ENCODE results near the gene HPGDS. TPM values are rescaled to one million over a fixed set of nuclear protein-coding genes. Genes with fewer than 3 reads are reported as not detected.

Gene HPGDS
- total RNA-seq, 2 donors from 2014 or later = not detected

- DNase-seq = no peak
- no peaks in the 10 kb centered on the region for H3K27me3 Mint-ChIP-seq (ENCODE audit: insufficient read depth)
- no peaks in the 10 kb centered on the region for H3K36me3 Mint-ChIP-seq (ENCODE audit: low read depth)
- no peak overlapping the region for H3K9ac ChIP-seq (ENCODE audit: extremely low read depth, low read length, poor library complexity, severe bottlenecking)
- no peak overlapping the region for H3K4me3 Mint-ChIP-seq
- peaks cover 15% of the 10 kb centered on the region for H3K4me1 Mint-ChIP-seq
- peaks cover 5% of the 10 kb centered on the region for H3K4me1 ChIP-seq (ENCODE audit: control insufficient read depth, insufficient read depth, low read length)
- no peak for TF ChIP-seq CTCF (conservative IDR thresholded peaks at IDR 0.05)
- no peak overlapping the region for H3K4me3 ChIP-seq (ENCODE audit: low read length)
- no peaks in the 10 kb centered on the region for H3K9me3 Mint-ChIP-seq
- no peak overlapping the region for H3K27ac Mint-ChIP-seq
- H3K27ac ChIP-seq (ENCODE audit: low read depth, low read length) = no peak overlapping the region
- H3K9me3 ChIP-seq (ENCODE audit: control insufficient read depth, low read length) = no peaks in the 10 kb centered on the region
- 80 to 87% methylated on average over 1 to 4 of the region's 4 CpGs for WGBS, 2 experiments (ENCODE audit: insufficient coverage in 1 of 2, insufficient read length in 1 of 2)
- no peaks in the 10 kb centered on the region for H3K36me3 ChIP-seq (ENCODE audit: control insufficient read depth, insufficient read depth, low read length)
- no peaks in the 10 kb centered on the region for H3K27me3 ChIP-seq (ENCODE audit: control insufficient read depth, insufficient read depth, low read length, poor library complexity, severe bottlenecking)
Observed at GRCh38 chr4:94345266-94345665, 2.6 kb upstream of the HPGDS start.

- Mint-ChIP-seq H3K36me3 (ENCODE audit: low read depth) (no peaks in the 10 kb centered on the region), H3K27me3 (ENCODE audit: insufficient read depth) (no peaks in the 10 kb centered on the region), H3K9me3 (no peaks in the 10 kb centered on the region), H3K27ac (no peak overlapping the region), H3K4me3 (no peak overlapping the region), H3K4me1 (peaks cover 15% of the 10 kb centered on the region)
- TF ChIP-seq CTCF (conservative IDR thresholded peaks at IDR 0.05) = no peak
- H3K4me3 ChIP-seq (ENCODE audit: low read length) = no peak overlapping the region
- no peak overlapping the region for H3K27ac ChIP-seq (ENCODE audit: low read depth, low read length)
- no peaks in the 10 kb centered on the region for H3K36me3 ChIP-seq (ENCODE audit: control insufficient read depth, insufficient read depth, low read length)
- H3K27me3 ChIP-seq (ENCODE audit: control insufficient read depth, insufficient read depth, low read length, poor library complexity, severe bottlenecking) = no peaks in the 10 kb centered on the region
- no peak overlapping the region for H3K9ac ChIP-seq (ENCODE audit: extremely low read depth, low read length, poor library complexity, severe bottlenecking)
- peaks cover 5% of the 10 kb centered on the region for H3K4me1 ChIP-seq (ENCODE audit: control insufficient read depth, insufficient read depth, low read length)
- DNase-seq = no peak
- WGBS, 2 experiments (ENCODE audit: insufficient coverage in 1 of 2, insufficient read length in 1 of 2) = 83 to 94% methylated on average over 1 to 5 of the region's 5 CpGs
- no peaks in the 10 kb centered on the region for H3K9me3 ChIP-seq (ENCODE audit: control insufficient read depth, low read length)
Observed at GRCh38 chr4:94344457-94344856, 1.8 kb upstream of the HPGDS start.

- Mint-ChIP-seq H3K27ac (no peak overlapping the region), H3K36me3 (ENCODE audit: low read depth) (no peaks in the 10 kb centered on the region), H3K4me3 (no peak overlapping the region), H3K9me3 (no peaks in the 10 kb centered on the region), H3K27me3 (ENCODE audit: insufficient read depth) (no peaks in the 10 kb centered on the region), H3K4me1 (peaks cover 11% of the 10 kb centered on the region)
- Histone ChIP-seq H3K36me3 (ENCODE audit: control insufficient read depth, insufficient read depth, low read length) (no peaks in the 10 kb centered on the region), H3K9me3 (ENCODE audit: control insufficient read depth, low read length) (no peaks in the 10 kb centered on the region), H3K4me1 (ENCODE audit: control insufficient read depth, insufficient read depth, low read length) (no peaks in the 10 kb centered on the region), H3K4me3 (ENCODE audit: low read length) (no peak overlapping the region), H3K9ac (ENCODE audit: extremely low read depth, low read length, poor library complexity, severe bottlenecking) (no peak overlapping the region), H3K27ac (ENCODE audit: low read depth, low read length) (no peak overlapping the region), H3K27me3 (ENCODE audit: control insufficient read depth, insufficient read depth, low read length, poor library complexity, severe bottlenecking) (no peaks in the 10 kb centered on the region)
- DNase-seq = no peak
- no peak for TF ChIP-seq CTCF (conservative IDR thresholded peaks at IDR 0.05)
- WGBS, 2 experiments (ENCODE audit: insufficient coverage in 1 of 2, insufficient read length in 1 of 2) = 89 to 97% methylated on average over 3 of the region's 3 CpGs
Observed at GRCh38 chr4:94341481-94342370, 910 bp downstream of the HPGDS start.

Measured in endodermal cell (in vitro differentiated cells).